Keratinocyte (primary cell): ENCODE data around the gene CFAP206. TPM values are rescaled to one million over a fixed set of nuclear protein-coding genes. Genes with fewer than 3 reads are reported as not detected.
"Not testable (repeated sequence)": the region's sequence is repeated elsewhere in the genome, so short reads cannot be mapped to it uniquely, and the experiment has no call there.

Experiments used
- DNase-seq: peaks from one replicate; pipeline ENCODE4 v3.0.0-alpha.2; 2011; ENCODE audit warnings: low read depth, missing footprints, low spot score
- FAIRE-seq: peaks from 2 replicates; lab custom pipeline; 2011; peaks lifted over from hg19 to GRCh38; lab: Jason Lieb, UNC
- H2AFZ ChIP-seq: 2 replicates; pipeline ENCODE4 v1.6.0; 2012; ENCODE audit warnings: low read length, control low read depth, inconsistent platforms; ENCODE audit not compliant: control insufficient read depth
- H3K27ac ChIP-seq: 2 replicates; pipeline ENCODE4 v1.5.1; 2011; ENCODE audit warnings: low read length; ENCODE audit not compliant: control insufficient read depth, insufficient read depth
- H3K27me3 ChIP-seq: 3 replicates; pipeline ENCODE4 v1.6.0; 2011; ENCODE audit warnings: low read length; ENCODE audit not compliant: control insufficient read depth, insufficient read depth; ENCODE audit errors: extremely low read depth
- H3K36me3 ChIP-seq, 2 experiments: 2 replicates in 1 of 2; 3 replicates in 1 of 2; pipeline ENCODE4 v1.5.1; 2011; ENCODE audit warnings: low read length in 2 of 2, mild to moderate bottlenecking in 1 of 2; ENCODE audit not compliant: control insufficient read depth in 2 of 2, insufficient read depth in 2 of 2; ENCODE audit errors: extremely low read depth in 1 of 2
- H3K4me1 ChIP-seq: 3 replicates; pipeline ENCODE4 v1.5.1; 2011; ENCODE audit warnings: low read length; ENCODE audit not compliant: control insufficient read depth, insufficient read depth; ENCODE audit errors: extremely low read depth
- H3K4me2 ChIP-seq: 3 replicates; pipeline ENCODE4 v1.6.0; 2011; ENCODE audit warnings: low read depth, low read length; ENCODE audit not compliant: control insufficient read depth, insufficient read depth; ENCODE audit errors: extremely low read depth
- H3K4me3 ChIP-seq, 3 experiments: fragments of 200-600 bp in 1 of 3; sonication (generic) in 1 of 3; 2 replicates in 2 of 3; 3 replicates in 1 of 3; pipeline ENCODE4 v1.5.1; 2011 to 2016; ENCODE audit warnings: low read length in 3 of 3, mild to moderate bottlenecking in 3 of 3, control low read depth in 2 of 3, inconsistent platforms in 1 of 3, low read depth in 1 of 3, mixed read lengths in 1 of 3, mixed run types in 1 of 3, moderate library complexity in 1 of 3; ENCODE audit not compliant: control insufficient read depth in 2 of 3, insufficient read depth in 2 of 3; ENCODE audit errors: extremely low read depth in 1 of 3
- H3K79me2 ChIP-seq: 2 replicates; pipeline ENCODE4 v1.6.0; 2012; ENCODE audit warnings: low read length; ENCODE audit not compliant: control insufficient read depth, insufficient read depth
- H3K9ac ChIP-seq: 3 replicates; pipeline ENCODE4 v1.6.0; 2011; ENCODE audit warnings: low read length; ENCODE audit not compliant: control insufficient read depth, insufficient read depth; ENCODE audit errors: extremely low read depth
- H3K9me1 ChIP-seq: 3 replicates; pipeline ENCODE4 v1.6.0; 2011; ENCODE audit warnings: low read length; ENCODE audit not compliant: control insufficient read depth, insufficient read depth; ENCODE audit errors: extremely low read depth
- H3K9me3 ChIP-seq: 2 replicates; pipeline ENCODE4 v1.5.1; 2012; ENCODE audit warnings: low read depth, low read length; ENCODE audit not compliant: control insufficient read depth
- H4K20me1 ChIP-seq: 3 replicates; pipeline ENCODE4 v1.6.0; 2011; ENCODE audit warnings: low read length; ENCODE audit not compliant: control insufficient read depth, insufficient read depth; ENCODE audit errors: extremely low read depth
- CTCF ChIP-seq, 3 experiments: IDR thresholded peaks in 1 of 3; conservative IDR thresholded peaks in 1 of 3; optimal IDR thresholded peaks in 1 of 3; 2 replicates in 2 of 3; 3 replicates in 1 of 3; pipeline versions ENCODE3 to v1.5.1; 2011; ENCODE audit warnings: low read length in 3 of 3, mild to moderate bottlenecking in 3 of 3, moderate library complexity in 2 of 3, control low read depth in 1 of 3, inconsistent platforms in 1 of 3; ENCODE audit not compliant: insufficient read depth in 2 of 3; ENCODE audit errors: extremely low read depth in 1 of 3
- EZH2 ChIP-seq: IDR thresholded peaks from one replicate; pipeline ENCODE4 v1.6.1; 2012; ENCODE audit warnings: inconsistent platforms, mild to moderate bottlenecking, low read length, moderate library complexity
- dilution Hi-C: fragments of 300-500 bp; cut with MboI; formaldehyde crosslinking; loops from one replicate; pipeline ENCODE4 v1.7.0; 2020; ENCODE audit warnings: low sequenced_read_pairs; ENCODE audit not compliant: extremely low pct_ligation_motif_present
- polyA plus RNA-seq, 5 experiments: library from polyadenylated mRNA; depleted of rRNA in 3 of 5; stranded (reverse) in 3 of 5; stranded (forward) in 1 of 5; unstranded in 1 of 5; fragments of >200 nt; gene quantifications; 1 replicate in 1 of 5; 2 replicates in 3 of 5; 3 replicates in 1 of 5; pipeline versions ENCODE4 v1.2.1 to v1.2.3, GENCODE V29; 2011 to 2012; ENCODE audit warnings: missing spikeins in 2 of 5, low read depth in 1 of 5, low replicate concordance in 1 of 5

The CFAP206 gene
- polyA plus RNA-seq, 1 donor (not counting 4 experiments of a cell fraction or from before 2014, with no cell fraction given), result 0.18 TPM

DNA sequence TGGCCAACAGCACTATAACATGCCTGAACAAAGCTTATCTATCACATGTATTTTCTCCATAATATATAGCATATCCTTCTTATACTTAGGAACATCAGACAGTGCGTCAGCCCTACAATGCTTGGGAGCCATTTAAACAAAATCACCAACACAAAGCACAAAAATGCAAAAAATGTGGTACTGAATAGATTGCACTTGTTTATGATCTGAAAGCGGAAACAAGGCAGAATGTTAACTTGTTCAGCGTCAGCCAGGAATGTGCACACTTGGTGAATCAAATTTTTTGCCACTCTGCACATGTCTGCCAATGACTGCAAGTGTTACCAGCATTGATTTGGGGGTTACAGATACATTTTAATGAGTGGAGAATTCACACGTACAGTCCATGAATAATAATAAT is 79.8 kb downstream of the CFAP206 start:
- Histone ChIP-seq H3K4me3 (no peak overlapping the region), H2AFZ (no peak overlapping the region), H3K9me3 (peaks cover 8% of the 10 kb centered on the region), H3K9ac (no peak overlapping the region), H4K20me1 (no peaks in the 10 kb centered on the region), H3K79me2 (no peaks in the 10 kb centered on the region), H3K36me3 (peaks cover 3 to 4% of the 10 kb centered on the region in 2 experiments), H3K9me1 (no peaks in the 10 kb centered on the region), H3K27ac (no peak overlapping the region), H3K4me2 (no peak overlapping the region), H3K4me1 (no peaks in the 10 kb centered on the region), H3K27me3 (no peaks in the 10 kb centered on the region)
- peak; percentile 36 for FAIRE-seq
- dilution Hi-C loops, result no loop called here
- DNase-seq, result no peak
- TF ChIP-seq CTCF (optimal IDR thresholded peaks at IDR 0.05 in 1 of 3, IDR thresholded peaks at IDR 0.05 in 1 of 3, conservative IDR thresholded peaks at IDR 0.05 in 1 of 3; ENCODE audit: extremely low read depth in 1 of 3, insufficient read depth in 2 of 3, low read length in 3 of 3) (no peak), EZH2 (no peak)

DNA sequence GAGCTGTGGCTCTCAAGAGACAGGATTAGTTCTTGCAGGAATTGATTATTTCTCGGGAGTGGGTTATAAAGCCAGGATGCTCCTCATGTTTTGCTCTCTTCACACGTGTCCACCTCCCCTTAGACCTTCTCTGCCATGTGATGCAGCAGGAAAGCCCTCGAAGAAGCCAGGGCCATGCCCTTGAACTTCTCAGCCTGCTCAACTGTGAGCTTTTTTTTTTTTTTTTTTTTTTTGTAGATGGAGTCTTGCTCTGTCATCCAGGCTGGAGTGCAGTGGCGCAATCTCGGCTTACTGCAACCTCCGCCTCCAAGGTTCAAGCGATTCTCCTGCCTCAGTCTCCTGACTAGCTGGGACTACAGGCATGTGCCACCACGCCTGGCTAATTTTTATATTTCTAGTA is 81.6 kb downstream of the CFAP206 start:
- H4K20me1 ChIP-seq, H3K27me3 ChIP-seq, H3K79me2 ChIP-seq, H3K4me3 ChIP-seq, H3K27ac ChIP-seq, FAIRE-seq, H3K36me3 ChIP-seq, DNase-seq, H3K9me1 ChIP-seq, H3K4me1 ChIP-seq, H3K9me3 ChIP-seq, H3K9ac ChIP-seq, H2AFZ ChIP-seq, dilution Hi-C loops, H3K4me2 ChIP-seq: not testable (repeated sequence)

DNA sequence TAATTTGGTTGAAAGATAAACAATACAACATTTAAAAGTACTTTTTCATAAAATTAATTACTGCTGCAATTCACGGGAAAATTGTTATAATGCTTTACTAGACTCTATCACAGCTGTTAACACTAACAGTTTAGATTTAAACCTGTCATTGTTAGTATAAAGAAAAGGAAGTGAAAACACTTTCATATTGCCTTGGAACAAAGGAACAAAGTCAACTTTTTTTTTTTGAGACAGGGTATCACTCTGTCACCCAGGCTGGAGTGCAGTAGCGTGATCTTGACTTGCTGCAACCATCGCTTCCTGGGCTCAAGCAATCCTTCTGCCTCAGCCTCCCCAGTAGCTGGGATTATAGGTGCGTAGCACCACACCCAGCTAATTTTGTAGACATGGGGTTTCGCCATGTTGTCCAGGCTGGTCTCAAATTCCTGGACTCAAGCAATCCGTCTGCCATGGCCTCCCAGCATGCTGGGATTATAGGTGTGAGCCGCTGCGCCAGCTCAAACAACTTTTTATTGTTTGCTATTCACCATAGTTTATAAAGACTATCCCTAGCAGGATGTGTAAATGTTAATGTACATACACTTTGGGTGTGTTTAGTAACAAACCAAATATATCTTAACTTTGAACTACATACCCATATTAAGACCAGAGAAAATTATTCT is 87.1 kb downstream of the CFAP206 start:
- no peak overlapping the region for H3K9ac ChIP-seq
- no peaks in the 10 kb centered on the region for H3K9me3 ChIP-seq
- H4K20me1 ChIP-seq, result no peaks in the 10 kb centered on the region
- peaks cover 0 to 4% of the 10 kb centered on the region in 2 experiments for H3K36me3 ChIP-seq
- H3K4me1 ChIP-seq, result no peaks in the 10 kb centered on the region
- H3K4me3 ChIP-seq, result no peak overlapping the region
- TF ChIP-seq EZH2 (no peak), CTCF (optimal IDR thresholded peaks at IDR 0.05 in 1 of 3, IDR thresholded peaks at IDR 0.05 in 1 of 3, conservative IDR thresholded peaks at IDR 0.05 in 1 of 3; ENCODE audit: extremely low read depth in 1 of 3, insufficient read depth in 2 of 3, low read length in 3 of 3) (no peak)
- FAIRE-seq (no peak), DNase-seq (no peak)
- H3K27ac ChIP-seq, result no peak overlapping the region
- no peak overlapping the region for H2AFZ ChIP-seq
- dilution Hi-C loops, result no loop called here
- no peaks in the 10 kb centered on the region for H3K27me3 ChIP-seq
- H3K4me2 ChIP-seq, result no peak overlapping the region
- no peaks in the 10 kb centered on the region for H3K79me2 ChIP-seq
- no peaks in the 10 kb centered on the region for H3K9me1 ChIP-seq
